ENCODE data around the gene FAM89A. TPM values are rescaled to one million over a fixed set of nuclear protein-coding genes. Genes with fewer than 3 reads are reported as not detected.

FAM89A gene
- total and polyA plus RNA-seq, 2 of the 8 experiments (the other 6 are each of a cell fraction or from before 2014, with no cell fraction given), result 2.1 to 2.2 TPM

DNA sequence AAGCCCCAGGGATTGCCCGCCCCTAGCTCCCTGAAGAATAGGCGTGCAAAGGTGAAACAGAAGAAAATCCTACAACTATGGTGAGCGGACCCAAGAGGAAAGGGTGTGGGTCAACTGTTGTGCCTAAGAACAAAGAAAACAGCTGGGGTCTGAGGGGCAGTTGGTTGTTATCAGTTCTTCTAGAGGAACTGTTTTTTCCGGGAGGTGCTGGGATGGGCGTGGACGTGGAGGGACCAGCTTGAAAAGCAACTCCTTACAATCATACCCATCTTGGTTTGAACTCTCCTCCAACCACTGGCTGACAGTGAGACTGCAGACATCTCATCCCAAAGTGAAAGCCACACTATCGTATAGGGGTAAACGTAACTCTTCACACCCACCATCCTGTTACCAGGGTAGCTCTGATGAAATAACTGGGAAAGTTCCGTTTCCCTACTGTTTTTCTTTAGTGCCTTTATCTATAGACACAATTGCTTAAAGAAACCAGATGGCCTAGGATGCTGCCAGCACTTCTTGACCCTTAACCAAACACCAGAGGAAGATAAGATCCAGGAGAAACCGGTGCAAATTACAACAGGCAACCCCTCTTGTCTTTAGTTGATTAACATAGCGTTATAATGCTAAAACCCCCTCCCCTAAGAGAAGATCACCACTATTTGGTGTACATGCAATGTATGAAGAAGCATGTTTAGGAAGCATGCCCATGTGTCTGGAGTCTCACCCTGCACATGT is 25.6 kb upstream of the FAM89A start:
- no peak overlapping the region for H4K5ac ChIP-seq (ENCODE audit: insufficient read length, low read depth, low read length)
- H3K79me1 ChIP-seq (ENCODE audit: low read depth, low read length), result no peaks in the 10 kb centered on the region
- H4K20me1 ChIP-seq (replicated peaks in 1 of 2; ENCODE audit: control insufficient read depth in 1 of 2, insufficient read depth in 2 of 2, low read length in 2 of 2), result no peaks in the 10 kb centered on the region
- H2BK5ac ChIP-seq (ENCODE audit: low read depth, low read length), result no peak overlapping the region
- H3K4me1 ChIP-seq (replicated peaks in 1 of 4; ENCODE audit: control insufficient read depth in 3 of 4, insufficient read depth in 4 of 4, low read length in 3 of 4), result no peaks in the 10 kb centered on the region; a peak in 1 of 7 replicates
- H2BK15ac ChIP-seq (ENCODE audit: low read length), result no peak overlapping the region
- no peak overlapping the region for H2AFZ ChIP-seq (ENCODE audit: low read length)
- no peaks in the 10 kb centered on the region for H3K9me3 ChIP-seq (ENCODE audit: insufficient read depth in 2 of 2, low read depth in 1 of 2, low read length in 1 of 2)
- H3K14ac ChIP-seq (ENCODE audit: insufficient read length), result no peak overlapping the region
- H2BK12ac ChIP-seq (ENCODE audit: low read depth, low read length), result no peak overlapping the region
- no peak overlapping the region for H3K27ac ChIP-seq (ENCODE audit: low read depth, low read length)
- H4K8ac ChIP-seq (ENCODE audit: extremely low read depth, insufficient read depth, low read length), result no peak overlapping the region
- H3K36me3 ChIP-seq (ENCODE audit: control insufficient read depth in 2 of 4, insufficient read depth in 4 of 4, low read length in 3 of 4), result no peaks in the 10 kb centered on the region
- CTCF ChIA-PET (ENCODE audit: partially characterized antibody), result interaction anchor here (0.7 to 5.1 kb wide), 3 partner anchors 13 to 26 kb away, joined by 3 to 29 read pairs (median 3); no protein-coding TSS in a partner anchor
- H3K79me2 ChIP-seq (ENCODE audit: control insufficient read depth in 1 of 2, insufficient read depth in 2 of 2, low read length in 2 of 2), result no peaks in the 10 kb centered on the region
- H3K9ac ChIP-seq (replicated peaks in 1 of 4; ENCODE audit: extremely low read depth in 1 of 4, low read depth in 3 of 4, low read length in 3 of 4), result no peak overlapping the region
- 90% methylated on average over 9 of the region's 11 CpGs; no CpG with 5 or more reads in 1 of the 2 experiments for WGBS, 2 experiments (ENCODE audit: extremely low coverage in 1 of 2, insufficient coverage in 1 of 2, insufficient read length in 1 of 2, insufficient replicate concordance in 2 of 2, low coverage in 1 of 2, low lambda C conversion rate in 2 of 2, missing lambda C conversion rate in 1 of 2)
- no peak overlapping the region for H3K23ac ChIP-seq (ENCODE audit: insufficient read length)
- DNase-seq (ENCODE audit: low read depth in 1 of 2, low spot score in 2 of 2), result no peak
- no peak for FAIRE-seq
- no peak overlapping the region for H3K4ac ChIP-seq (replicated peaks; ENCODE audit: insufficient read length, low read depth, low read length)
- no peak overlapping the region for H3K4me3 ChIP-seq (ENCODE audit: extremely low read depth in 1 of 4, insufficient read depth in 2 of 4, low read depth in 3 of 4, low read length in 4 of 4)
- POLR2A ChIA-PET (ENCODE audit: partially characterized antibody), result no interaction called here
- H4K91ac ChIP-seq (replicated peaks; ENCODE audit: insufficient read length, low read length), result no peak overlapping the region
- H2BK120ac ChIP-seq (replicated peaks; ENCODE audit: low read depth, low read length), result no peak overlapping the region
- H3K23me2 ChIP-seq (ENCODE audit: low read depth, low read length), result no peaks in the 10 kb centered on the region
- no peak overlapping the region for H3K56ac ChIP-seq (replicated peaks; ENCODE audit: insufficient read length, low read depth, low read length)
- H3K18ac ChIP-seq (ENCODE audit: extremely low read depth, low read length), result no peak overlapping the region
- H3K4me2 ChIP-seq (ENCODE audit: insufficient read depth in 1 of 2, low read depth in 2 of 2, low read length in 2 of 2), result no peak overlapping the region
- H2AK5ac ChIP-seq (ENCODE audit: low read depth, low read length), result no peak overlapping the region
- no peak overlapping the region for H2BK20ac ChIP-seq (ENCODE audit: low read length)
- no peaks in the 10 kb centered on the region for H3K27me3 ChIP-seq (replicated peaks in 1 of 4; ENCODE audit: control insufficient read depth in 3 of 4, extremely low read depth in 1 of 4, insufficient read depth in 3 of 4, low read length in 3 of 4)
- TF ChIP-seq PHF8 (conservative IDR thresholded peaks at IDR 0.05; ENCODE audit: low read depth, low read length) (no peak), EP300 (IDR thresholded peaks at IDR 0.05; ENCODE audit: borderline replicate concordance in 1 of 2, low read depth in 2 of 2, low read length in 2 of 2) (no peak), KDM5A (IDR thresholded peaks at IDR 0.05; ENCODE audit: low read length) (no peak), SAP30 (IDR thresholded peaks at IDR 0.05; ENCODE audit: insufficient read depth, insufficient replicate concordance, low read length) (no peak), MAFK (IDR thresholded peaks at IDR 0.05; ENCODE audit: low read depth, low read length) (no peak), CBX8 (IDR thresholded peaks at IDR 0.05; ENCODE audit: borderline replicate concordance, low read depth, low read length) (no peak), POLR2A (IDR thresholded peaks at IDR 0.05; ENCODE audit: control extremely low read depth in 1 of 2, low read depth in 2 of 2, low read length in 2 of 2) (no peak)
